ENCODE results near the gene B3GALT5.
"Not testable (repeated sequence)": the region's sequence is repeated elsewhere in the genome, so short reads cannot be mapped to it uniquely, and the experiment has no call there.

B3GALT5 gene

GRCh38 chr21:39667353-39667891 is 54.7 kb downstream of the B3GALT5 start:
- DNase-seq (ENCODE audit: low read depth): no peak

- DNase-seq (ENCODE audit: low read depth): no peak
Measured at GRCh38 chr21:39668369-39668768, 55.6 kb downstream of the B3GALT5 start.

GRCh38 chr21:39669485-39669884 is 56.7 kb downstream of the B3GALT5 start:
- no peak for DNase-seq (ENCODE audit: low read depth)

GRCh38 chr21:39669976-39670661 is 57.4 kb downstream of the B3GALT5 start:
- DNase-seq (ENCODE audit: low read depth): no peak

GRCh38 chr21:39670701-39671100 is 58.0 kb downstream of the B3GALT5 start:
- no peak for DNase-seq (ENCODE audit: low read depth)

- no peak for DNase-seq (ENCODE audit: low read depth)
Measured at GRCh38 chr21:39671986-39672385, 59.2 kb downstream of the B3GALT5 start.

- DNase-seq (ENCODE audit: low read depth): no peak
Measured at GRCh38 chr21:39673163-39673562, 60.4 kb downstream of the B3GALT5 start.

- DNase-seq (ENCODE audit: low read depth): no peak
Measured at GRCh38 chr21:39673736-39674135, 61.0 kb downstream of the B3GALT5 start.

GRCh38 chr21:39674801-39675200 is 62.1 kb downstream of the B3GALT5 start:
- DNase-seq (ENCODE audit: low read depth): no peak

GRCh38 chr21:39675590-39675989 is 62.9 kb downstream of the B3GALT5 start:
- no peak for DNase-seq (ENCODE audit: low read depth)

- no peak for DNase-seq (ENCODE audit: low read depth)
Measured at GRCh38 chr21:39675993-39676661, 63.4 kb downstream of the B3GALT5 start.

GRCh38 chr21:39680216-39680615 is 67.5 kb downstream of the B3GALT5 start:
- DNase-seq (ENCODE audit: low read depth): no peak

- no peak for DNase-seq (ENCODE audit: low read depth)
Measured at GRCh38 chr21:39681257-39681656, 68.5 kb downstream of the B3GALT5 start.

- DNase-seq (ENCODE audit: low read depth): no peak
Measured at GRCh38 chr21:39681845-39682244, 69.1 kb downstream of the B3GALT5 start.

- DNase-seq (ENCODE audit: low read depth): no peak
Measured at GRCh38 chr21:39685236-39685635, 72.5 kb downstream of the B3GALT5 start.

- no peak for DNase-seq (ENCODE audit: low read depth)
Measured at GRCh38 chr21:39685991-39686390, 73.3 kb downstream of the B3GALT5 start.

GRCh38 chr21:39686646-39687468 is 74.1 kb downstream of the B3GALT5 start:
- DNase-seq (ENCODE audit: low read depth): no peak

GRCh38 chr21:39688010-39688409 is 75.3 kb downstream of the B3GALT5 start:
- DNase-seq (ENCODE audit: low read depth): no peak

- DNase-seq (ENCODE audit: low read depth): not testable (repeated sequence)
Measured at GRCh38 chr21:39689860-39690259, 77.1 kb downstream of the B3GALT5 start.

GRCh38 chr21:39690454-39690853 is 77.7 kb downstream of the B3GALT5 start:
- no peak for DNase-seq (ENCODE audit: low read depth)

GRCh38 chr21:39694750-39695149 is 82.0 kb downstream of the B3GALT5 start:
- DNase-seq (ENCODE audit: low read depth): no peak

- no peak for DNase-seq (ENCODE audit: low read depth)
Measured at GRCh38 chr21:39696196-39696595, 83.5 kb downstream of the B3GALT5 start.

GRCh38 chr21:39696618-39697017 is 83.9 kb downstream of the B3GALT5 start:
- DNase-seq (ENCODE audit: low read depth): no peak

Data from stimulated activated CD8-positive, alpha-beta memory T cell treated with anti-CD3 and anti-CD28 coated beads, Interleukin-12 subunit alpha, Interleukin-12 subunit beta, amount 100 ng/mL, for 4 hours (primary cell).